Mesothelial cell of epicardium (in vitro differentiated cells): ENCODE data around the gene KCNT1. TPM values are rescaled to one million over a fixed set of nuclear protein-coding genes. Genes with fewer than 3 reads are reported as not detected.

Source experiments
- DNase-seq, 2 experiments: peaks; one replicate each; pipeline ENCODE4 v3.0.0; 2021; ENCODE audit warnings: low spot score in 2 of 2; ENCODE audit not compliant: unreplicated experiment in 2 of 2
- H3K27ac Mint-ChIP-seq: 2 replicates; pipeline ENCODE4 v1.8.0; 2021; ENCODE audit warnings: mixed read lengths
- H3K27me3 Mint-ChIP-seq: 2 replicates; pipeline ENCODE4 v1.8.0; 2021; ENCODE audit warnings: low read depth, mixed read lengths
- H3K36me3 Mint-ChIP-seq: 2 replicates; pipeline ENCODE4 v1.8.0; 2021; ENCODE audit warnings: mixed read lengths
- H3K4me1 Mint-ChIP-seq: 2 replicates; pipeline ENCODE4 v1.8.0; 2021; ENCODE audit warnings: mixed read lengths
- H3K4me3 Mint-ChIP-seq: 2 replicates; pipeline ENCODE4 v1.8.0; 2021; ENCODE audit warnings: mild to moderate bottlenecking, moderate library complexity, mixed read lengths
- H3K9me3 Mint-ChIP-seq: 2 replicates; pipeline ENCODE4 v1.8.0; 2021; ENCODE audit warnings: mixed read lengths
- total RNA-seq: library from RNA; stranded (reverse); gene quantifications from 3 replicates; pipeline ENCODE4 v1.2.1, GENCODE V29; 2021
- TF ChIP-seq, protein P1 (sequence below): fragments of 200-600 bp; sonication (generic); IDR thresholded peaks from one replicate; pipeline ENCODE4 v1.5.0; 2021; ENCODE audit warnings: antibody characterized with exemption; ENCODE audit not compliant: unreplicated experiment

Gene KCNT1
- total RNA-seq, 1 donor from 2014 or later: not detected

DNA sequence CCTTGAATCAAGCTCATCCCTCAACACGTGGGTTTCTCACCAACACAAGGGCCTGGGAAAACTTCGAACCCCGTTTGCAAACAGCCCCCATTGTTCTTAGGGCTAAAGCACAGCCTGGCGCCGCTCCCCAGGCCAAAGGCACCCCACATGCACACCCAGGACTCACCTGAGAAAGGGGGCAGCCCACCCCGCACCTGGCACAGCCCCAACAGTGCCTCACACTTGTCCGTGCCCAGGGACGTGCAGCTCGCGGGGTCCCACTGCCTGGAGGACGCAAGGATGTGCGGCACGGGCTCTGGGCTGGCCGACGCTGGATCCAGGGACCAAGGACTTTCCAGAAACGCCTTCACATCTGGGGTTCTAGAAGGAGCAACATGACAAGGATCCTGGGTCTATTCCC is 5.5 kb upstream of the KCNT1 start:
- Mint-ChIP-seq H3K9me3 (no peaks in the 10 kb centered on the region), H3K4me3 (no peak overlapping the region), H3K36me3 (no peaks in the 10 kb centered on the region), H3K4me1 (no peaks in the 10 kb centered on the region), H3K27me3 (peaks cover 31% of the 10 kb centered on the region), H3K27ac (no peak overlapping the region)
- DNase-seq: no peak
- TF ChIP-seq, protein P1, sequence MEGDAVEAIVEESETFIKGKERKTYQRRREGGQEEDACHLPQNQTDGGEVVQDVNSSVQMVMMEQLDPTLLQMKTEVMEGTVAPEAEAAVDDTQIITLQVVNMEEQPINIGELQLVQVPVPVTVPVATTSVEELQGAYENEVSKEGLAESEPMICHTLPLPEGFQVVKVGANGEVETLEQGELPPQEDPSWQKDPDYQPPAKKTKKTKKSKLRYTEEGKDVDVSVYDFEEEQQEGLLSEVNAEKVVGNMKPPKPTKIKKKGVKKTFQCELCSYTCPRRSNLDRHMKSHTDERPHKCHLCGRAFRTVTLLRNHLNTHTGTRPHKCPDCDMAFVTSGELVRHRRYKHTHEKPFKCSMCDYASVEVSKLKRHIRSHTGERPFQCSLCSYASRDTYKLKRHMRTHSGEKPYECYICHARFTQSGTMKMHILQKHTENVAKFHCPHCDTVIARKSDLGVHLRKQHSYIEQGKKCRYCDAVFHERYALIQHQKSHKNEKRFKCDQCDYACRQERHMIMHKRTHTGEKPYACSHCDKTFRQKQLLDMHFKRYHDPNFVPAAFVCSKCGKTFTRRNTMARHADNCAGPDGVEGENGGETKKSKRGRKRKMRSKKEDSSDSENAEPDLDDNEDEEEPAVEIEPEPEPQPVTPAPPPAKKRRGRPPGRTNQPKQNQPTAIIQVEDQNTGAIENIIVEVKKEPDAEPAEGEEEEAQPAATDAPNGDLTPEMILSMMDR: no peak

- H3K4me3 Mint-ChIP-seq: no peak overlapping the region
- TF ChIP-seq, protein P1: no peak
- H3K27me3 Mint-ChIP-seq: peaks cover 25% of the 10 kb centered on the region
- H3K9me3 Mint-ChIP-seq: no peaks in the 10 kb centered on the region
- DNase-seq: no peak
- no peak overlapping the region for H3K27ac Mint-ChIP-seq
- H3K36me3 Mint-ChIP-seq: no peaks in the 10 kb centered on the region
- no peaks in the 10 kb centered on the region for H3K4me1 Mint-ChIP-seq
Observed at GRCh38 chr9:135697226-135697625, 4.8 kb upstream of the KCNT1 start.

DNA sequence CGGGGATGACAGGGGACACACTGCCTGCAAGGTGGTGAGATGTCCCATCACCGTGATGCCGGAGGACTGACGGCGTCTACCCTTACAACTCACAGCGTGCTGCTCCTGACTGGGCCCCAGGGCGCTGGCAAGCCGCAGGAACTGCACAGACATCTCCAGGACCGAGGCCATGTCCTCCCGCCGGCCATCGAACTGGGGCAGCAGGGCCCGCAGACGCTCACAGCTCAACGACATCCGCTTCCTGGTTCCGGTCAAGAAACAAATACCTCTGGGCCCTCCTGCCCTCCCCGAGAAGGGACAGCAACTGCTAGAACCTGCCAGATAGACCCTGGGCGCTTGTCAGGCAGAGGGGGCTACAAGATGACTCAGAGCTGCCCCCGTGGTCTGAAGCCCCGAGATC is 3.7 kb upstream of the KCNT1 start:
- no peaks in the 10 kb centered on the region for H3K4me1 Mint-ChIP-seq
- no peaks in the 10 kb centered on the region for H3K36me3 Mint-ChIP-seq
- DNase-seq: no peak
- peaks cover 29% of the 10 kb centered on the region for H3K27me3 Mint-ChIP-seq
- no peaks in the 10 kb centered on the region for H3K9me3 Mint-ChIP-seq
- no peak overlapping the region for H3K27ac Mint-ChIP-seq
- TF ChIP-seq, protein P1: no peak
- H3K4me3 Mint-ChIP-seq: no peak overlapping the region

DNA sequence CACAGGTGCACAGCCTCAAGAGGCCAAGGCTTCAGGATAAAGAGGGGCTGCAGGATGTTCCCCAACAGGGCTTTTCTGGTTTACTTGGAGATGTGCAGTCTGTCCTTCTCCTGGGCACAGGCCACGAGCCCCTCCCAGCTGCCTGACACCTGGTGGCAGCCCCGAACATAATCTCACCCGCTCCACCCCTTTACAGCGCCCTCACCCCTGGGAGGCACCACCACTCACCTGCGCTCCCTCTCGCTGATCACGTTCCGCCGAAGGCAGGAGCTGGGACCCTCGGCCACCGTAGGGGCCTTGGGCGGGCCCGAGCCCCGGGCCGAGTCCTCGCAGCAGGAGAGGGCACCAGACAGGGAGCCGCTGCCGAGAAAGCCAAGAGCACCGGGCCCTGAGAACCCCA is 3.2 kb upstream of the KCNT1 start:
- peaks cover 28% of the 10 kb centered on the region for H3K27me3 Mint-ChIP-seq
- no peak overlapping the region for H3K4me3 Mint-ChIP-seq
- TF ChIP-seq, protein P1: no peak
- DNase-seq: no peak
- no peak overlapping the region for H3K27ac Mint-ChIP-seq
- H3K9me3 Mint-ChIP-seq: no peaks in the 10 kb centered on the region
- no peaks in the 10 kb centered on the region for H3K4me1 Mint-ChIP-seq
- H3K36me3 Mint-ChIP-seq: no peaks in the 10 kb centered on the region

DNA sequence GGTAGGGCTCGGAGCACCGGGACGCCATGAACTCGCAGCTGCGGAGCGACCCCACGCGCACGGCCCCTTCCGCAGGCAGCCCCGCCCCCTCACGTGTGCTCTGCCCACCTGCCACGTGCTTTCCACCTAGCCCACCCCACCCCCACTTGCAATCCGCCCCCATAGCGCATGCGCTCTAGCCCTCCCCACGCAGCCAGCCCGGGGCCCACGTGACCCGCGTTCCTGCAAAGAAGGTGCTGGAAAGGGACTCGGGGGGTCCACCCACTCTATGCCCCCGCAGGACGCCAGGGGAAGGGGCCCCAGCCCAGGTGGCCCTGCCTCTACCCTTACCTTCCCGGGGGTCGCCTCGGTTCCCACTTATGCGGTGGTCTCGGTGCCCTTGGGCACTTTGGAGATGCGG is 2.5 kb upstream of the KCNT1 start, which contains the start of gene SOHLH1:
Gene SOHLH1, minus strand, starts transcription at position 42 of the 400 bp plus-strand sequence. Its CDS starts 14 bp downstream, at position 28.
- Mint-ChIP-seq H3K4me3 (no peak within 1 kb of the TSS), H3K9me3 (no peaks in the 10 kb centered on the region), H3K27ac (no peak within 1 kb of the TSS), H3K36me3 (no peaks in the 10 kb centered on the region), H3K4me1 (no peaks in the 10 kb centered on the region), H3K27me3 (peaks cover 31% of the 10 kb centered on the region)
- TF ChIP-seq, protein P1: no peak
- DNase-seq: no peak

GRCh38 chr9:135700525-135700924 is 1.5 kb upstream of the KCNT1 start:
- no peak overlapping the region for H3K4me3 Mint-ChIP-seq
- no peak for DNase-seq
- H3K4me1 Mint-ChIP-seq: peaks cover 1% of the 10 kb centered on the region
- TF ChIP-seq, protein P1: no peak
- H3K36me3 Mint-ChIP-seq: no peaks in the 10 kb centered on the region
- H3K27me3 Mint-ChIP-seq: peaks cover 38% of the 10 kb centered on the region
- no peak overlapping the region for H3K27ac Mint-ChIP-seq
- no peaks in the 10 kb centered on the region for H3K9me3 Mint-ChIP-seq
